Memory B cell (primary cell): ENCODE results near the gene CERS5.
A peak's percentile ranks its signal among the peaks of the same experiment; 100 is the strongest.

Source experiments
- ATAC-seq: fragments of 150-1000 bp; cut with Tn5 transposase; 2 replicates; pipeline ENCODE4 v1.10.0; 2021; ENCODE audit warnings: low read depth, mild to moderate bottlenecking, moderate library complexity
- DNase-seq, 2 donors: peaks; one replicate each; pipeline ENCODE4 v3.0.0; 2022; ENCODE audit warnings: low spot score in 2 of 2
- H3K27ac Mint-ChIP-seq: one replicate; pipeline ENCODE4 v1.8.0; 2022; ENCODE audit warnings: mild to moderate bottlenecking, moderate library complexity, mixed read lengths
- H3K27me3 Mint-ChIP-seq: one replicate; pipeline ENCODE4 v1.8.0; 2022; ENCODE audit warnings: mixed read lengths
- H3K36me3 Mint-ChIP-seq: one replicate; pipeline ENCODE4 v1.8.0; 2022; ENCODE audit warnings: mild to moderate bottlenecking, mixed read lengths
- H3K4me1 Mint-ChIP-seq: one replicate; pipeline ENCODE4 v1.8.0; 2022; ENCODE audit warnings: mixed read lengths
- H3K4me3 Mint-ChIP-seq: one replicate; pipeline ENCODE4 v1.8.0; 2022; ENCODE audit warnings: mild to moderate bottlenecking, moderate library complexity, mixed read lengths
- H3K9me3 Mint-ChIP-seq: one replicate; pipeline ENCODE4 v1.8.0; 2022; ENCODE audit warnings: mixed read lengths

CERS5 gene

DNA sequence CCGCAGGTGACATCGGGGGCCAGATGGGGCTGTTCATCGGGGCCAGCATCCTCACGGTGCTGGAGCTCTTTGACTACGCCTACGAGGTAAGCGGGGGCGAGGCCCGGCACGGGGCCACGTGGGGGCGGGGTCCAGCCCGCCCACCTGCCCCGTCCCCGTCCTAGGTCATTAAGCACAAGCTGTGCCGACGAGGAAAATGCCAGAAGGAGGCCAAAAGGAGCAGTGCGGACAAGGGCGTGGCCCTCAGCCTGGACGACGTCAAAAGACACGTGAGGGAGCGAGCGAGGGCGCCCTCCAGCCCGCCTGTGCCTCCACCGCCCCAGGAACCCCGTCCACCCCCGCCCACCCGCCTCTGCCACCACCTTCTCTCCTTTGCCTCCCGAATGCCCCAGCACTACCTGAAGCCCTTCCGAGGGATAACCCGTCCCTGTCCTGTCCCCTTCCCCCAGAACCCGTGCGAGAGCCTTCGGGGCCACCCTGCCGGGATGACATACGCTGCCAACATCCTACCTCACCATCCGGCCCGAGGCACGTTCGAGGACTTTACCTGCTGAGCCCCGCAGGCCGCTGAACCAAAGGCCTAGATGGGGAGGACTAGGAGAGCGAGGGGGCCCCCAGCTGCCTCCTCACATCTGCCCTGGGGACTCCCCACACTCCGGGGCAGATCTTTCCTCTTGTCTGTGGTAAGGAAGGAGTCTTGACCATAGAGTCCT lies 85.9 kb downstream of the CERS5 start:
- Mint-ChIP-seq H3K27ac (no peak overlapping the region), H3K9me3 (no peaks in the 10 kb centered on the region), H3K27me3 (peaks cover 2% of the 10 kb centered on the region), H3K4me3 (peak overlapping the region; percentile 60), H3K36me3 (no peaks in the 10 kb centered on the region), H3K4me1 (peaks cover 10% of the 10 kb centered on the region)
- ATAC-seq (no peak), DNase-seq (no peak)

DNA sequence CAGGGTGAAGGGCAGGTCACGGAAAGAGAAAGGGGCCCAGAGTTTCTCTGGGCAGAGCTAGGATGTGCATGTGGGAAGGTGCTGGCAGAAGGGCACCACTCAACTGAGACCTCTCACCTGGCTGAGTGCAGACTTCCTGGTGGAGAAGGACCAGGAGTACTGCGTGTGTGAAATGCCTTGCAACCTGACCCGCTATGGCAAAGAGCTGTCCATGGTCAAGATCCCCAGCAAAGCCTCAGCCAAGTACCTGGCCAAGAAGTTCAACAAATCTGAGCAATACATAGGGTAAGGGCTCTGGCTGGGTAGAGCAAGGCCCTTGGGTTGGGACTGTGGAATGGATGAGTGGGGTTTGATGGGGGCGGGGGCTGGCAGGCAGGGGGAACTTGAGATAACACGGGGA lies 87.4 kb downstream of the CERS5 start:
- ATAC-seq: no peak

More for the DNA sequence above, 87.4 kb downstream of the CERS5 start:
- Mint-ChIP-seq H3K27me3 (peaks cover 2% of the 10 kb centered on the region), H3K36me3 (no peaks in the 10 kb centered on the region), H3K9me3 (no peaks in the 10 kb centered on the region), H3K27ac (no peak overlapping the region), H3K4me1 (peaks cover 6% of the 10 kb centered on the region), H3K4me3 (peak overlapping the region; percentile 54)
- DNase-seq: no peak
